Choroid plexus epithelial cell (primary cell): Measurements from ENCODE around the gene MMS19.

Experiments
- DNase-seq: peaks from one replicate; pipeline ENCODE4 v3.0.0-alpha.2; 2010; ENCODE audit warnings: low read depth
- H3K4me3 ChIP-seq: 2 replicates; pipeline ENCODE4 v1.5.1; 2011; ENCODE audit warnings: low read depth, mild to moderate bottlenecking, control low read depth, low read length, moderate library complexity
- CTCF ChIP-seq: conservative IDR thresholded peaks from 2 replicates; pipeline ENCODE4 v1.5.1; 2011; ENCODE audit warnings: low read depth, mild to moderate bottlenecking, control low read depth, inconsistent platforms, low read length, moderate library complexity

The MMS19 gene

GRCh38 chr10:97522937-97523336, 24.7 kb upstream of the MMS19 start:
- no peak for DNase-seq
- no peak for TF ChIP-seq CTCF

GRCh38 chr10:97522071-97522470, 23.8 kb upstream of the MMS19 start:
- H3K4me3 ChIP-seq: no peak overlapping the region
- no peak for TF ChIP-seq CTCF
- no peak for DNase-seq

More at GRCh38 chr10:97522937-97523336, 24.7 kb upstream of the MMS19 start:
- no peak overlapping the region for H3K4me3 ChIP-seq

GRCh38 chr10:97520978-97521761, 22.9 kb upstream of the MMS19 start:
- DNase-seq: no peak
- TF ChIP-seq CTCF: no peak
- H3K4me3 ChIP-seq: no peak overlapping the region

GRCh38 chr10:97520520-97520919, 22.3 kb upstream of the MMS19 start:
- no peak for TF ChIP-seq CTCF
- DNase-seq: no peak
- no peak overlapping the region for H3K4me3 ChIP-seq

GRCh38 chr10:97519342-97519741, 21.1 kb upstream of the MMS19 start:
- no peak for TF ChIP-seq CTCF
- no peak overlapping the region for H3K4me3 ChIP-seq
- DNase-seq: no peak

GRCh38 chr10:97518301-97519043, 20.2 kb upstream of the MMS19 start:
- peak; percentile 51 for DNase-seq
- TF ChIP-seq CTCF: no peak

More at GRCh38 chr10:97518301-97519043, 20.2 kb upstream of the MMS19 start:
- H3K4me3 ChIP-seq: no peak overlapping the region
